SK-MEL-5 (cell line): ENCODE results near the gene PPDPF. TPM values are rescaled to one million over a fixed set of nuclear protein-coding genes. Genes with fewer than 3 reads are reported as not detected.
"Not testable (repeated sequence)": the region's sequence is repeated elsewhere in the genome, so short reads cannot be mapped to it uniquely, and the experiment has no call there.

Experiments used
- DNase-seq: peaks from one replicate; pipeline ENCODE4 v3.0.0-alpha.2; 2016; ENCODE audit warnings: low read depth, low spot score
- in situ Hi-C: cut with HindIII; loops from 2 replicates; pipeline ENCODE4 v1.10.0; 2016; ENCODE audit warnings: low sequenced_read_pairs, high pct_unique_total_duplicates, low pct_unique_long_range_greater_than_20kb
- total RNA-seq: library from RNA; depleted of rRNA; stranded (reverse); fragments of >200 nt; shearing (Covaris generic); gene quantifications from 2 replicates; pipeline ENCODE4 v1.2.3, GENCODE V29; 2014

PPDPF gene
- total RNA-seq, 1 experiment from 2014 or later, result 37.5 TPM

GRCh38 chr20:63509088-63509564 lies 11.4 kb upstream of the PPDPF start:
- in situ Hi-C loops, result no loop called here
- no peak for DNase-seq

GRCh38 chr20:63513207-63513606 lies 7.4 kb upstream of the PPDPF start:
- DNase-seq, result no peak
- in situ Hi-C loops, result no loop called here

GRCh38 chr20:63514520-63514919 lies 6.0 kb upstream of the PPDPF start:
- DNase-seq, result peak; percentile 50
- in situ Hi-C loops, result not testable (repeated sequence)

GRCh38 chr20:63517376-63518309 lies 2.9 kb upstream of the PPDPF start:
- no peak for DNase-seq
- in situ Hi-C loops, result no loop called here

- in situ Hi-C loops, result no loop called here
- no peak for DNase-seq
Observed at GRCh38 chr20:63518351-63518861, 2.2 kb upstream of the PPDPF start.

GRCh38 chr20:63518946-63519667 lies 1.5 kb upstream of the PPDPF start:
- in situ Hi-C loops, result no loop called here
- no peak for DNase-seq

- in situ Hi-C loops, result no loop called here
- peak; percentile 58 for DNase-seq
Observed at GRCh38 chr20:63519668-63520503, 679 bp upstream of the PPDPF start.

- in situ Hi-C loops, result no loop called here
- peak; percentile 73 for DNase-seq
Observed at GRCh38 chr20:63520934-63521601, 503 bp downstream of the PPDPF start.

- in situ Hi-C loops, result no loop called here
Observed at GRCh38 chr20:63521602-63522001, 1.0 kb downstream of the PPDPF start.

GRCh38 chr20:63522091-63522868 lies 1.7 kb downstream of the PPDPF start:
- in situ Hi-C loops, result no loop called here
- no peak for DNase-seq

More at GRCh38 chr20:63521602-63522001, 1.0 kb downstream of the PPDPF start:
- no peak for DNase-seq

- in situ Hi-C loops, result no loop called here
- no peak for DNase-seq
Observed at GRCh38 chr20:63522981-63523611, 2.5 kb downstream of the PPDPF start.

- in situ Hi-C loops, result no loop called here
- no peak for DNase-seq
Observed at GRCh38 chr20:63525185-63525584, 4.6 kb downstream of the PPDPF start.

GRCh38 chr20:63525971-63526370 lies 5.4 kb downstream of the PPDPF start:
- in situ Hi-C loops, result no loop called here
- no peak for DNase-seq

- DNase-seq, result no peak
- in situ Hi-C loops, result no loop called here
Observed at GRCh38 chr20:63527184-63527583, 6.6 kb downstream of the PPDPF start.

GRCh38 chr20:63529180-63529860 lies 8.8 kb downstream of the PPDPF start:
- in situ Hi-C loops, result no loop called here
- DNase-seq, result no peak
